ENCODE data around the gene HEBP1. TPM values are rescaled to one million over a fixed set of nuclear protein-coding genes. Genes with fewer than 3 reads are reported as not detected.

Gene HEBP1
- total RNA-seq, 1 experiment from 2014 or later = 19.3 TPM

- ChIA-PET CTCF (no interaction called here), POLR2A (no interaction called here)
- H3K9me3 ChIP-seq (ENCODE audit: control insufficient read depth, insufficient read depth, low read depth, low read length) = no peaks in the 10 kb centered on the region
- BruUV-seq (replicated peaks) = no TSS peak
- no peak for TF ChIP-seq TCF7L2 (IDR thresholded peaks at IDR 0.05; ENCODE audit: low read depth, low read length)
- TF ChIP-seq POLR2AphosphoS5 (IDR thresholded peaks at IDR 0.05; ENCODE audit: low read depth, low read length) = no peak
- no peak for TF ChIP-seq REST (IDR thresholded peaks at IDR 0.05; ENCODE audit: insufficient read depth in 1 of 2, low read depth in 2 of 2, low read length in 1 of 2)
- TF ChIP-seq CTCF (IDR thresholded peaks at IDR 0.05) = no peak
- TF ChIP-seq SIN3A (IDR thresholded peaks at IDR 0.05; ENCODE audit: borderline replicate concordance, insufficient read depth, low read depth, low read length) = no peak
- no peak overlapping the region for H3K27ac ChIP-seq (ENCODE audit: low read length)
- H3K4me3 ChIP-seq (ENCODE audit: low read depth in 2 of 2, low read length in 2 of 2) = no peak overlapping the region
- H3K36me3 ChIP-seq (ENCODE audit: control insufficient read depth, insufficient read depth, low read length) = no peaks in the 10 kb centered on the region
- no peaks in the 10 kb centered on the region for H3K27me3 ChIP-seq (ENCODE audit: control insufficient read depth, insufficient read depth, low read length)
- intact Hi-C loops (cut with micrococcal nuclease; ENCODE audit: unreplicated experiment) = no loop called here
- no peaks in the 10 kb centered on the region; the same call in none of the 2 replicates for H3K4me1 ChIP-seq (ENCODE audit: control insufficient read depth, insufficient read depth, low read length)
- DNase-seq (ENCODE audit: low read depth, low spot score) (no peak), ATAC-seq (no peak)
- in situ Hi-C loops (cut with HindIII; ENCODE audit: low pct_unique_long_range_greater_than_20kb, low sequenced_read_pairs) = no loop called here
Observed at GRCh38 chr12:12997156-12997555, 2.9 kb downstream of the HEBP1 start.

GRCh38 chr12:12996209-12996608, 3.9 kb downstream of the HEBP1 start:
- no TSS peak for BruUV-seq (replicated peaks)

More at GRCh38 chr12:12996209-12996608, 3.9 kb downstream of the HEBP1 start:
- H3K36me3 ChIP-seq (ENCODE audit: control insufficient read depth, insufficient read depth, low read length) = no peaks in the 10 kb centered on the region
- TF ChIP-seq TCF7L2 (IDR thresholded peaks at IDR 0.05; ENCODE audit: low read depth, low read length) (no peak), CTCF (IDR thresholded peaks at IDR 0.05) (no peak), REST (IDR thresholded peaks at IDR 0.05; ENCODE audit: insufficient read depth in 1 of 2, low read depth in 2 of 2, low read length in 1 of 2) (no peak), SIN3A (IDR thresholded peaks at IDR 0.05; ENCODE audit: borderline replicate concordance, insufficient read depth, low read depth, low read length) (no peak), POLR2AphosphoS5 (IDR thresholded peaks at IDR 0.05; ENCODE audit: low read depth, low read length) (no peak)
- in situ Hi-C loops (cut with HindIII; ENCODE audit: low pct_unique_long_range_greater_than_20kb, low sequenced_read_pairs) = no loop called here
- H3K4me1 ChIP-seq (ENCODE audit: control insufficient read depth, insufficient read depth, low read length) = no peaks in the 10 kb centered on the region; the same call in none of the 2 replicates
- CTCF ChIA-PET = no interaction called here
- no peaks in the 10 kb centered on the region for H3K27me3 ChIP-seq (ENCODE audit: control insufficient read depth, insufficient read depth, low read length)
- no peaks in the 10 kb centered on the region for H3K9me3 ChIP-seq (ENCODE audit: control insufficient read depth, insufficient read depth, low read depth, low read length)
- DNase-seq (ENCODE audit: low read depth, low spot score) = no peak
- no peak for ATAC-seq
- POLR2A ChIA-PET = no interaction called here
- H3K27ac ChIP-seq (ENCODE audit: low read length) = no peak overlapping the region
- no peak overlapping the region for H3K4me3 ChIP-seq (ENCODE audit: low read depth in 2 of 2, low read length in 2 of 2)
- intact Hi-C loops (cut with micrococcal nuclease; ENCODE audit: unreplicated experiment) = no loop called here
